ENCODE data around the gene TSPAN2. TPM values are rescaled to one million over a fixed set of nuclear protein-coding genes. Genes with fewer than 3 reads are reported as not detected.

Gene TSPAN2
- total RNA-seq, 2 experiments from 2014 or later, result 1.2 to 1.4 TPM

Other genes with a start within 250 kb of the TSPAN2 start
- gene SYCP1, start 234.6 kb downstream of the TSPAN2 start, total RNA-seq, result not detected
- gene TSHB, start 59.7 kb downstream of the TSPAN2 start, total RNA-seq, result not detected
- not detected for gene NGF, start 248.7 kb upstream of the TSPAN2 start, total RNA-seq